Measurements from ENCODE around the gene SSRP1.
A peak's percentile ranks its signal among the peaks of the same experiment; 100 is the strongest.

Gene SSRP1

DNA sequence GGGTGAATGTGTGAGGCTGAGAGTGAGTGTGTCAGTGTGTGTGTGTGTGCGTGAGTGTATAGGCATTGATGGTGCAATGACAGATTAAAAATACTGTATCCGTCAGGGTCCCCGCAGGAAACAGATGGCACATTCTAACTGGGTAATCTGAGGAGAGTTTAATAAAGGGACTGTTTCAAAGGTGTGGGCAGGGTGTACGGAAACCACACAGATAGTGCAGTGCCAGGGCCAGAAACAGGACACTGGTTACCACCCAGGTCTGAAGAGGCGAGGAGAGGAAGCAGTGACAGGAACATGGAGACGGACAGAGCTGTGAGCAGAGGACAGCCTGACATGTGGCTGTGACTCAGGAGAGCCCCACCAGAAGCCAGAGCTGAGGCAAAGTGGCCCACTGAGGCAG lies 19.0 kb upstream of the SSRP1 start:
- Mint-ChIP-seq H3K36me3 (peaks cover 3 to 5% of the 10 kb centered on the region in 2 donors), H3K27me3 (peaks cover 18 to 34% of the 10 kb centered on the region in 2 donors), H3K9me3 (peaks cover 4 to 5% of the 10 kb centered on the region in 2 donors), H3K4me3 (no peak overlapping the region), H3K27ac (no peak overlapping the region), H3K4me1 (peaks cover 8 to 25% of the 10 kb centered on the region in 2 donors)
- no peak for DNase-seq
- ATAC-seq (replicated peaks): peak; percentile 39 to 45

DNA sequence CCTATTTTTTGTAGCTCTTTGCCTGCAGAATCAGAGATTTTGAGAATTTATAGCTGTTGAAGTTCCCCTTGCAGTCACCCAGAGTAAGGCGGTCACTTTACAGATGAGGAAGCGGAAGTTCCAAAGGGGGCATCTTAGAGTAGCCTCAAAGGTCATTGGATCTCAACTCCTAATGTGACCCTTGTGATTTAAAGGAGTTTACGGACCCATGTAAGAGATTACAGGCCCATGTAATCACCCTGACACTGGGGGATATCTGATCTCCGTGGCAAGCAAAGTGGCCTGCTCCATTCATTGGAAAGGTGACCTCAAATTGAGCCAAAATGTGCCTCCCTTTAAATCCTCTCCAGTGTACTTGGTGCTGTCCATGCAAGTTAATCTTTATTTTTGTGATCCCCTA lies 18.2 kb upstream of the SSRP1 start:
- peaks cover 4 to 5% of the 10 kb centered on the region in 2 donors for H3K9me3 Mint-ChIP-seq
- peaks cover 8 to 27% of the 10 kb centered on the region in 2 donors for H3K4me1 Mint-ChIP-seq
- H3K27me3 Mint-ChIP-seq: peaks cover 18 to 34% of the 10 kb centered on the region in 2 donors
- ATAC-seq (replicated peaks): no peak
- H3K4me3 Mint-ChIP-seq: no peak overlapping the region
- no peak for DNase-seq
- H3K27ac Mint-ChIP-seq: no peak overlapping the region
- peaks cover 3 to 5% of the 10 kb centered on the region in 2 donors for H3K36me3 Mint-ChIP-seq

DNA sequence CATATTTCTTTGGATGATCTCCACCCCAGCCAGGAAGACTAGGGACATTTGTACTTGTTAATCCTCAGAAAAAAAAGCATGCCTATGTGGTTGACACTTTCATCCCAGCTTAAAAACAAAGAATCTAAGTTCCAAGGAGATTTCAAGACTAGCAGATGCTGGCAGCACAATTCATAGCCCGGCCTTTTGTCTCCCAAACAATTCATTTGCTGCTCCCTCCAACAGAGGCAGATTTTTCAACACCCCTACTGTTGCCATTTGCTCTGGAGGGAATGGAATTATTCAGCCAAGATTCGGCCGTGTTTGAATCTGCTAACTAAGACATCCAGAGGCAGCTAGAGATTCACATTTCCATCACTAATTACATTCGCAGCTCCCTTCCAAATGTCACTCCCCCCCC lies 17.8 kb upstream of the SSRP1 start:
- peaks cover 8 to 27% of the 10 kb centered on the region in 2 donors for H3K4me1 Mint-ChIP-seq
- peaks cover 4 to 5% of the 10 kb centered on the region in 2 donors for H3K9me3 Mint-ChIP-seq
- DNase-seq (no peak), ATAC-seq (replicated peaks) (no peak)
- H3K4me3 Mint-ChIP-seq: no peak overlapping the region
- no peak overlapping the region for H3K27ac Mint-ChIP-seq
- H3K36me3 Mint-ChIP-seq: peaks cover 3 to 5% of the 10 kb centered on the region in 2 donors
- H3K27me3 Mint-ChIP-seq: peaks cover 18 to 34% of the 10 kb centered on the region in 2 donors

DNA sequence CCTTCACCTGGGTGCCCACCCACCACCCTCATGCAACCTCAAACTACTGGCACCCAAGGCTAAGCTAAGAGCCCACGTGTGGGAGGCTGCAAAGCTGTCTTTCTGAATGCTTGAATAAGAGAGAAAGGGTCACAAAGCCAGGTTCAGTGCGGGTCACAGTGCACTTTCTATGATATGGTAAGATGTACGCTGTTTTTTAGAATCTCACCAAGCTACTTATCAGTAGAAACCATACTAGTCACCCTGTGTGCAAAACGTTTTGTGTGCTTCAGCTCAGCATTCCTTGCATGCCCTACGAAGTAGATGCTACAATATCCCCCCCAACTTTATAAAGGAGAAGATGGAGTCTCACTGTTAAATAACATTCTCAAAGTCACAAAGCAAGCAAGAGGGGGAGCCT lies 17.3 kb upstream of the SSRP1 start:
- Mint-ChIP-seq H3K27ac (no peak overlapping the region), H3K9me3 (peaks cover 4 to 5% of the 10 kb centered on the region in 2 donors), H3K4me3 (no peak overlapping the region), H3K36me3 (peaks cover 3 to 5% of the 10 kb centered on the region in 2 donors), H3K4me1 (peaks cover 8 to 27% of the 10 kb centered on the region in 2 donors), H3K27me3 (peaks cover 18 to 34% of the 10 kb centered on the region in 2 donors)
- no peak for ATAC-seq (replicated peaks)
- no peak for DNase-seq

DNA sequence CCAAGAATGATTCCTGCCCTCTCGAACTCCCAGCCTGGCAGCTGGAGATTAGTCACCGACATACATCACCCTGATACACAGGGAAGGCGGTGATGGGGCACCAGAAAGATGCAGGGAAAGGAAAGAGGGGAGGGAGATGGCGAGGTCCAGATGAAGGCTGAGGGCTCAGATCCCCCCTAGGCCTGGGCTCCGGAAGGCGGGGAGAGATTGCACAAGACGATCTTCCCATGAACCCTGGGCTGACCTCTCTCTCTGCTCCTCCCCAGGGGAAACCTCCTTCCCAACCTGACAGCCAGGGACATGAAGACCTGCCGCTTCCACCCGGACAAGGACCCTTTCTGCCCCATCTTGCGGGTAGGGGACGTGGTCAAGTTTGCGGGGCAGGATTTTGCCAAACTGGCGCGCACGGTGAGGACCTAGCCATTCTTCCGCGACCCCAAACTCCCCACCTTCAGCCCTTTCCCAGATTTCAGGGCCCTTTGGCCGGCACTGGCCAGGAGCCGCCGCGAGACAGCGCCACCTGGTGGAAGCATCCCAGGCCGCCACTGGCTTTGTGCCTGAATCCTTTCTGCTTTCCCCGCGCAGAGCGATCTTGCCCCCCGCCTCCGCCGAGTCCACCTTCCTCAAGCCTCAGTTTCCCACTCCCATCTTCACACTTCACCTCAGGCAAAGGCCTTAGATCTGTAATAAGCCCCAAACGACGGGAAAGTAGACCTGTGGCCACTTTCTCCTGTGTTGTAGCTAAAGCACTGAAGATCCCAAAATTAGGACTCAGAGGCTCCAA lies 14.0 kb upstream of the SSRP1 start:
- peak; percentile 26 for DNase-seq
- Mint-ChIP-seq H3K27ac (no peak overlapping the region), H3K4me3 (no peak overlapping the region), H3K9me3 (peaks cover 4 to 5% of the 10 kb centered on the region in 2 donors), H3K36me3 (peaks cover 3 to 5% of the 10 kb centered on the region in 2 donors), H3K27me3 (peaks cover 3 to 26% of the 10 kb centered on the region in 2 donors), H3K4me1 (peaks cover 16 to 24% of the 10 kb centered on the region in 2 donors)
- peak; percentile 58 to 60 for ATAC-seq (replicated peaks)

DNA sequence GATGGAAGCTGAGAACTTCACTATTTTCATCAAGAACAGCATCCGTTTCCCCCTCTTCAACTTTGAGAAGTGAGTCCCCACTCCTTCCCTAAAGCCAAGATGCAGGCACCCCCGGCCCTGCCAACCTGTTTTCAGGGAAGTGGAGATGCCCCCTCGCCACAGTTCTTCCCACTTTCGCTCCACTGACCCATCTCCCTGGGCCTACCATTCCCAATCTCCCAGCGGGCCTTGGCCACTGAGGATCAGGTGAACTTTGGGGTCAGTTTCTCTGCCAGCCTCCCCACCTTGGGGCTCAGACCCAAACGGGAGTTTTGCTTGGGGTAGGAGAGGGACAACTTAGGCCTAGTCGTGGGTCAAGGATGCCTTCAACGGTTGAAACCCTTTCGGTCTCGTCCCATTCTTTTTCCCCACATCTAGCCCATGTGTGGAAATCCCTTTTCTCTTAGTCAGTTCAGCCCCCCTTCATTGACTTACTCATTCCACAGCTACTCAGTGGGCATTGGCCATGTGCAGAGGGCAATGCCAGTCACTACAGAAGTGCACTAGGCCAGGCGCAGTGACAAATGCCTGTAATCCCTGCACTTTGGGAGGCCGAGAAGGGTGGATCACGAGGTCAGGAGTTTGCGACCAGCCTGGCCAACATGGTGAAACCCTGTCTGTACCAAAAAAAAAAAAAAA lies 13.1 kb upstream of the SSRP1 start:
- Mint-ChIP-seq H3K9me3 (peaks cover 4 to 5% of the 10 kb centered on the region in 2 donors), H3K36me3 (peaks cover 3 to 5% of the 10 kb centered on the region in 2 donors), H3K27ac (no peak overlapping the region), H3K4me1 (peaks cover 13 to 19% of the 10 kb centered on the region in 2 donors), H3K4me3 (no peak overlapping the region), H3K27me3 (peaks cover 0 to 21% of the 10 kb centered on the region in 2 donors)
- ATAC-seq (replicated peaks) (no peak), DNase-seq (no peak)

DNA sequence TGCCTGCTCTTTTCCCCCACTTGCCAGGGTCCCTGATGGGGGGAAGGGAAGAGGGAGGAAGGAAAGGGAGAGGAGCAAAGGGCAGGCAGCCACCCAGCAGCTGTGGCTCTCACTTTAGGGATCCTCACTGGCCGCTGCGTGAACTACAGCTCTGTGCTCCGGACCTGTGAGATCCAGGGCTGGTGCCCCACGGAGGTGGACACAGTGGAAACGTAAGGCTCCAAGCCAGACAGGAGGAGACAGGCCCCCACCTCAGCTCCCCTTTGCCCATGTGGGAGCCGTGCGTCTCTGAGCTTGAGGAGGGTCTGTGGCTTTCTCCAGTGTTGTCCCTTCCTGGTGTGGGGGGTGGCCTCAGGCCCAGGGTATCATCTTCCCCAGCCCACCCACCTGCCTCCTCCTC lies 12.4 kb upstream of the SSRP1 start:
- Mint-ChIP-seq H3K9me3 (peaks cover 4 to 5% of the 10 kb centered on the region in 2 donors), H3K4me1 (peaks cover 13 to 19% of the 10 kb centered on the region in 2 donors), H3K36me3 (peaks cover 3 to 5% of the 10 kb centered on the region in 2 donors), H3K27me3 (peaks cover 0 to 21% of the 10 kb centered on the region in 2 donors), H3K4me3 (no peak overlapping the region), H3K27ac (no peak overlapping the region)
- no peak for ATAC-seq (replicated peaks)
- DNase-seq: no peak

DNA sequence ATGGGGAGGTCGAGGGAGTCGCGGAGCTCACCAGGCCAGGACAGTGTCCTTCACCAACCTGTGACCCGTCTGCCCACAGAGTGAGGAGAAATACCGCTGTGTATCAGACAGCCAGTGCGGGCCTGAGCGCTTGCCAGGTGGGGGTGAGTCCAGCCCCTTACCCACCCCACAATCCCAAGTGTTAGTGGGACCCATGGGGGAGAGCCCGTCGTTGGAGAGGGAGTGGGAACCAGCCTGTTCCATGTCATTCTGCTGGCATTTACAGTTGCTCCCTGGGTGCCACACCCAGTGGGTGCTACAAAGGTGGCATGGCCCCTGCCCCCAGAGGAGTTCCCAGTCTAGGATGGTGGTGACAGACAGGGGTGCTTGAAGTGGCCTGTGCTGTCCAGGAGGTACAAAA lies 11.6 kb upstream of the SSRP1 start:
- H3K27me3 Mint-ChIP-seq: peaks cover 0 to 22% of the 10 kb centered on the region in 2 donors
- ATAC-seq (replicated peaks): no peak
- no peak for DNase-seq
- peaks cover 3 to 5% of the 10 kb centered on the region in 2 donors for H3K36me3 Mint-ChIP-seq
- H3K4me3 Mint-ChIP-seq: no peak overlapping the region
- H3K27ac Mint-ChIP-seq: peak overlapping the region; percentile 65
- H3K4me1 Mint-ChIP-seq: peaks cover 13 to 19% of the 10 kb centered on the region in 2 donors
- peaks cover 4 to 5% of the 10 kb centered on the region in 2 donors for H3K9me3 Mint-ChIP-seq

DNA sequence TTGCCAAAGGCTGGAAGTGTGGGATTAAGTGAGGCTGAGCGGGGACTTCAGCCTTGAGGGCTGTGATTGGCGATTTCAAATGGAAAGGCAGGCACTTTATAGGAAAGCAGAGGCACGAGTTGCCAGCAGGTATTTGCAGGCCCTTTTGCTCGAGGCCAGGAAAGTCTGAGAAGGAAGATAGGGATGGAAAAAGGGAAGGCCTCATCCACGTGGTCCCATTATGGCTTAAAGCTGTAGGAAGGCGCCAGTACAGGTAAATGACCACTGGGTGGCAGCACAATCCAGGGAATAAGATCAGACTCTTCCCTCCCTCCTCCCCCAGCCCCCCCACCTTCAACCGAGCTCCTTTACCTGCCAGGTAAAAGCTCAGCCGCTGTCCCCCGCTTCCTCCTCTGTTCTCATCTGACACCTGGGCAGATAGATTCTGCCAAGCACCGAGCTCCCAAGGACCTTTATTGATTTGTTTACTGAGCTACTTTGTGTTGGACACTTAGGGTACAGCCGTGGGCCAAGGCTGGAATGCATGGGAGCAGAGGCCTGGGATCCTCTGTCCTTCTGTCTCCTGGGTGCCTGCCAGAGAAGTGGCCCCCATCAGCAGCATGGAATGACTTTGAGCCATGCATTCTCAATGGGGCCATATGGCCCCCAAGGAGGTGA lies 10.0 kb upstream of the SSRP1 start:
- Mint-ChIP-seq H3K9me3 (no peaks in the 10 kb centered on the region), H3K27ac (no peak overlapping the region), H3K4me3 (no peak overlapping the region), H3K36me3 (no peaks in the 10 kb centered on the region), H3K27me3 (peaks cover 0 to 20% of the 10 kb centered on the region in 2 donors), H3K4me1 (peaks cover 13 to 19% of the 10 kb centered on the region in 2 donors)
- ATAC-seq (replicated peaks): peak; percentile 78 to 83
- peak; percentile 35 for DNase-seq

DNA sequence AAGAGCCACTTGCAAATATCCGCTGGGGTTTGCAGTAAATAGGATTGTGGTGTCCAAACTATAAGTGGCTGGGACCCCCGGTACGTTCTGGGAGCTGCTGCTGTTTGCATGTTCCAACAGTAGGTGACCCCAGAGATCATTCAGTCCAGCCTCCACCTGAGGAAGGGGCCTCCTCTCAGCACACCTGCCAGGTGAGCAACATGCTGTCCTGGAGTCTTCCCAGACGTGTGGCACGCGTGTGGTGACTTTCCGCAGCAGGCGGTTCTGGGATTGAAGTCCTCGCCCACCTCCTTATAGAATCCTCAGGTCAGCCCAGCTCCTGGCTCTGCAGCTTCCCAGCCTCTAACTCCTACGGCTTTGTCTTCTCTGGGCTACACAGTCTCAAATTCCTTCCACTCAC lies 9.1 kb upstream of the SSRP1 start:
- Mint-ChIP-seq H3K27ac (no peak overlapping the region), H3K4me1 (peaks cover 11 to 12% of the 10 kb centered on the region in 2 donors), H3K27me3 (peaks cover 0 to 21% of the 10 kb centered on the region in 2 donors), H3K4me3 (no peak overlapping the region), H3K9me3 (no peaks in the 10 kb centered on the region), H3K36me3 (no peaks in the 10 kb centered on the region)
- ATAC-seq (replicated peaks) (no peak), DNase-seq (no peak)

DNA sequence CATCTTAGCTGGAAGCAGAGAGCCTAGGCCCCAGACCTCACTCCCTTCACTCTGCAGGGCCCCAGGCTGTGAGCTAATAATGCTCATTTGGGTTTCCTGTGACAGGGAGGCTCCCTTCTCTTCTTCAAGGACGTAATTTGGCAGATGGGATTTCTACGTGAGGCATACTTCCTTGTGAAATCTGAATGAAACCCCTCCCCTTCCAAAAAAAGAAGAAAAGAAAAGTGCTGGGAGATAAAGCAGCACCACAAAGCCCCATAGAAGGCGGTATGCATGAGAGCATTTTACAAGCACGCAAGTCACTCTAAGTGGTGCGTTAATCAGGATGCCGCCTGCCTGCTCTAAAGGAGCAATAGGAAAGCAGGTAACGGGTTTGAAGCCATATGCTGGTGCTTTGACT lies 8.1 kb upstream of the SSRP1 start:
- no peak overlapping the region for H3K27ac Mint-ChIP-seq
- no peaks in the 10 kb centered on the region for H3K36me3 Mint-ChIP-seq
- ATAC-seq (replicated peaks) (no peak), DNase-seq (no peak)
- H3K4me3 Mint-ChIP-seq: no peak overlapping the region
- peaks cover 9% of the 10 kb centered on the region in 2 donors for H3K4me1 Mint-ChIP-seq
- H3K9me3 Mint-ChIP-seq: no peaks in the 10 kb centered on the region
- peaks cover 0 to 20% of the 10 kb centered on the region in 2 donors for H3K27me3 Mint-ChIP-seq

DNA sequence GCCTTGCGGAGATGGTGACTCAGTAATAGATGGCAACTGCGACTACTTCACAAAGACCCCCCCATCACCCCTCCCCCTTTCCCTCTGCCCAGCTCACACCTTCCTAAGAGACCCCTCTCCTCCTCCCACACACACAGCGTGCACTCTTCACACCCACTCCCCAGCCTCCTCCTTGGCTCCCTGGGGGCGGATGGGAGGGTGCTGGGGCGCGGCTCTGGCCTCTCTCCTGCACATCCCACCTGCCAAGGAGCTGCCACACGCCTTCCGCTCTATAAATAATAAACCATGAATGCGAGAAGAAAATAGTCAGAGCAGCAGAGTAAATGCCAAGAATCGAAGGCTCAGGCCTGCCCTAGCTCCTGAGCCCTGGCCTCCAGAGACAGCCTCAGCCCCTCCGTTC lies 7.0 kb upstream of the SSRP1 start:
- Mint-ChIP-seq H3K9me3 (no peaks in the 10 kb centered on the region), H3K27ac (no peak overlapping the region), H3K4me1 (peaks cover 8 to 9% of the 10 kb centered on the region in 2 donors), H3K36me3 (no peaks in the 10 kb centered on the region), H3K4me3 (no peak overlapping the region), H3K27me3 (peaks cover 0 to 18% of the 10 kb centered on the region in 2 donors)
- ATAC-seq (replicated peaks): no peak
- DNase-seq: no peak

DNA sequence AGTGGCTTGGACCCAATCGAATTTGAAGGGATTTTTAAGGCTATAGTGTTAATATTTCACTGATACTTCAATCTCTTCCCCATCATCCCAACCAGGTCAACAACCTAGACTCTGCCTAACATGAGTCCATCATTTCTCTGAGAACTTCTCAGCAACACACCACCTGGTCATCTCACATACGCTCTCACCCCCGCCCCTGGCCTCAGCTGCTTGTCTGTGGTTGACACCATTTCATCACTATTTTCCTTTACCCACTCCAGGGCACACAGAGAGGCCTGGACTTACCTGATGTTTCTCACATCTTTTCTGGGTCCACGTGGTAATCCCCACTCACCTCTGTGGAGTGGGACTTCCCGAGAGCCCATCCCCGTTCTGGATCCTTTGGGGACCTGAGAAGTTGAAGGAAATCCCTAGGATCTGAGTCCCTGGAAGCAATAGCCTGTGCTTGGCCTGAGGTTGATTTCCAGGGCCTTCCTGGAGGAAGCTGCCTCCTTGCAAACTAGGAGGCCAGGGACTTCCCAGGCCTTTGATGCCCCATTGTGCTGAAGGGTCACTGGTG lies 5.6 kb upstream of the SSRP1 start:
- Mint-ChIP-seq H3K4me3 (no peak overlapping the region), H3K27me3 (peaks cover 0 to 15% of the 10 kb centered on the region in 2 donors), H3K27ac (no peak overlapping the region), H3K4me1 (peaks cover 8 to 12% of the 10 kb centered on the region in 2 donors), H3K9me3 (no peaks in the 10 kb centered on the region), H3K36me3 (no peaks in the 10 kb centered on the region)
- ATAC-seq (replicated peaks) (no peak), DNase-seq (no peak)

DNA sequence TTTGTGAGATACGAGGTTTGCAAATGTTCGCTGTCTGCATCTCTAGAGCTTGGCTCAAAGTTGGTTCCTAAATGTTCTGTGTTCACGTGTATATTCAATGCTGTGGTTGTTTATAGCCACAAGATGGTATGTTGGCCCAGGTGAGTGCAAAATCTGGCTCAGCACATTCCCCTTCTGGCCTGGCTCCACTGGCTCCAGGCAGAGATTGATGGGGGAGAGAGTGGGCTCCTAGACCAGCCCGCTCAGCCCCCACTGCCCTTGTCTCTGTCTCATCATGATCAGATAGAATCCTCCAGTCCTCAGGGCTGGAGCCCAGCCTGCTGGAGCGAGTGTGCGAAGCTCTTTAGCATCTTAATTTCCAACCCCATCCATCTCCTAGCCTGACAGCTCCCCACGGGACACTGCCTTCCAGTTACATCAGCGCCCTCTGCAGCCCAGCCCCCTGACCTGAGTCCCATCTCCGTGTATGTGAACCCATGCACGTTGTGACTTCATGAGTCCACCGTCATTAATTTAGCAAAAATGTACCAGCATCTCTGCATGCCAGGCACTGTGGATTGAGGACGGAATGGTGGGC lies 4.4 kb upstream of the SSRP1 start:
- peaks cover 0 to 15% of the 10 kb centered on the region in 2 donors for H3K27me3 Mint-ChIP-seq
- no peaks in the 10 kb centered on the region for H3K9me3 Mint-ChIP-seq
- no peak for ATAC-seq (replicated peaks)
- no peak overlapping the region for H3K4me3 Mint-ChIP-seq
- DNase-seq: no peak
- no peak overlapping the region for H3K27ac Mint-ChIP-seq
- H3K36me3 Mint-ChIP-seq: no peaks in the 10 kb centered on the region
- H3K4me1 Mint-ChIP-seq: peaks cover 6 to 11% of the 10 kb centered on the region in 2 donors
